DMS114 treated with DMSO at 0.1 percent for 48 hours (cell line): ENCODE measurements around the gene RAB10.

Experiments
- DNase-seq: peaks from one replicate; lab custom pipeline; 2025; ENCODE audit not compliant: unreplicated experiment; lab: John Stamatoyannopoulos, UW

The RAB10 gene

DNA sequence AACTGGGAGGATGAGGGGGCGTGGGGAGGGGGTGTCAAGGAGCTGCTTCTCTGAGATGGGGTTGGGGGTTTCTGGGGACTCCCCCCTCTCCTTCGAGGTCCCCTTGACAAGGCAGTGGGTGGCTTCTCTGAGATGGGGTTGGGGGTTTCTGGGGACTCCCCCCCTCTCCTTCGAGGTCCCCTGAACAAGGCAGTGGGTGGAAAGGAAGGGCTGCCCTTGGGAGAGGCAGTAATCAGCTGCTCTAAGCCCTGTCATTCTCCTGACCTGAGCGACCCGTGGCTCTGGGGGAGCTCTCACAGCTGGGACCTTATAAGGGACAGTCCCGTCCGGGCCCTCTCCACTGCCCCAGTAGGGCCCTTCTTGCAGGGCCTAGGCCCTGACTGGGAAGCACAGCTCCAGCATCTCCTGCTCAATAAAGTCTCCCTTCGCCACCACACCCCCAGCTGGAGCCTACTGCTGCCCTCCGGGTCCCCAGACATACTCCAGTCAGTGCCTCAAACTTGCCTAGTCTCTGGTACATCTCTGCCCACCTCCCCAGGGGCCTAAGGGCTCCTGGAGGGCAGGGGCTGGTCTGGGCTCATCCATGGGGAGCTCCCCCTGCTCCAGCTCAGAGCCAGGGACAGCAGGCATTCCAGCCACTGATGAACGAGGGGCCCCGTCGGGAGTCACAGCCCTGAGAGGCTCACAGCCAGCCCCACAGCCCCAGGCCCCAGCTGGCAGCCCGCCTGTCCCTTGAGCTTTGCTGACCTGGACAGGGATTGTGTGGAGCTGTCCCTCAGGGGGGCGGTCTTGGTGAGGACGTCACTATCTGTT lies 141.8 kb downstream of the RAB10 start:
- no peak for DNase-seq

DNA sequence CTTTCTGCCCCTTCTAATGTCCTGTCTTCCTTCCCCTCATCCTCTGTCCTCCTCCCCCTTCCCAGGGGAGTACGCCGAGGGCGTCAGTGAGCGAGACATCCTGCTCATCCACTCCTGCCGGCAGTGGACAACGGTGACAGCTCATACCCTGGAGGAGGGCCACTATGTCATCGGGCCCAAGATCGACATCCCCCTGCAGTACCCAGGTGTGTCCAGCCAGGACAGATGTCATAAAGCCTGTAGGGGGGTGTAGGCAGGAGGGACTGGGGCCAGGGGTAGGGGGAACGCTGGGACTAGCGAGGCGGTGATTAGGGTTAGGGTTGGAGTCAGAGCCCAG lies 142.4 kb downstream of the RAB10 start:
- DNase-seq, result no peak

DNA sequence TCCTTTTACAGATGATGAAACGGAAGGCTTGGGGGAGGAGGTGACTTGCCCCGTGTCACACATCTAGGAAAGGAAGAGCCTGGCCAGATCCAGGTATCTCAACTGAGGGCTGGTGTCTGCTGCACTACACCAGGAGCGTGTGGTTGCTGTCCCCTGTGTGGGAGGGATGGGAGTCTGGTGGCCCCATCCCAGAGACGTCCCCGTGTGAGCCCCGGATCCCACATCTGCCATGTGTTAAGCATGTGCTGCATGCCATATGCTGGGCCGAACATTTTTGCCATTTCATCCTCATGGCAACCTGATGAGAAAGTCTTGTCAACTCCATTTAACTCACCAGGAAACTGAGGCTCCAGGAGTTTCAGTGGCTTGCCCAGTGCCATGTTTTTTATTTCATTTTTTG lies 143.2 kb downstream of the RAB10 start:
- no peak for DNase-seq

DNA sequence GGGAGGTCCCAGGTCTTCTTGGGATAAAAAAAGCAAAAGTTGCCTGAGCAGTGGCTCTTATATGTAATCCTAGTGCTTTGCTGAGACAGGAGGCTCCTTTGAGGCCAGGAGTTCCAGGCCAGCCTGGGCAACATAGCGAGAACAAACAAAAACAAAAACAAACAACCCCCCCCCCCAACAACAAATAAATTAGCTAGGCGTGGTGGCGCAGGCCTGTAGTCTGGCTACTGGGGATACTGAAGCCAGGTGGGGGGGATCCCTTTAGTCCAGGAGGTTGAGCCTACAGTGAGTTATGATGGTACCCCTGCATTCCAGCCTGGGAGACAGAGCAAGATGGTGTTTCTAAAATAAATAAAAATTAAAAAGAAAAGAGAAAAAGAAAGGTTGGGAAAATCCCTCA lies 144.4 kb downstream of the RAB10 start:
- no peak for DNase-seq

DNA sequence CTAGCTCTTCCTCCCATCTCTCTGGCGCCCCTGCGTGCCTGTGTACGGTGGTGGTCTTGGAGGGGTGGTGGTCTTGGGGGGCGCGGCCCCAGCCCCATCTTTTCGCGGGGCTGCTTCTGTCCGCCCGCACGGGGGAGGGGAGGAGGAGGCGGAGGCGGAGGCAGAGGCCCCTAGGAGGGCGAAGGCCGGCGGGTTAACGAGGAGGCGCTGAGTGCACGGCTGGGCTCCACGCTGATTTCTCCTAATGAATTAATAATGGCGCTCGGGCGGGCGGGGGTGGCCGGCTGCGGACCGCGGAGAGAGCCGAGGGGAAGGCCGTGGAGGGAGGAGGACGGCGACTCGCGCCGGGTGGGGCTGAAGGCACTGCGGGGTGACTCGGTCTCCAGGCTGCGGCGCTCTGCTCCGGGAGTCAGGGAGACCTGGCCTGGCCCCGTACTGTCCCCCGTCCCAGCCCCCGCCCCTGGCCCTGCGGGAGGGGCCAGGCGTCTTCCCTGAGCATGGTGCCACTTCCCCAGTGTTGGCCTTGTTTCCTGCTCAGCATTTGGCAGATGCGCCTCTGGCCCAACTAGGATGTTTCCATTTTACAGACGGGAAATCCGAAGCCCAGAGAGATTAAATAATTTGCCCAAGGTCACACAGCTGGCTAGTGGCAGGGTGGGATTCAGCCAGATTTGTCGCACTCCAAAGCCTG lies 145.0 kb downstream of the RAB10 start:
- DNase-seq, result no peak

DNA sequence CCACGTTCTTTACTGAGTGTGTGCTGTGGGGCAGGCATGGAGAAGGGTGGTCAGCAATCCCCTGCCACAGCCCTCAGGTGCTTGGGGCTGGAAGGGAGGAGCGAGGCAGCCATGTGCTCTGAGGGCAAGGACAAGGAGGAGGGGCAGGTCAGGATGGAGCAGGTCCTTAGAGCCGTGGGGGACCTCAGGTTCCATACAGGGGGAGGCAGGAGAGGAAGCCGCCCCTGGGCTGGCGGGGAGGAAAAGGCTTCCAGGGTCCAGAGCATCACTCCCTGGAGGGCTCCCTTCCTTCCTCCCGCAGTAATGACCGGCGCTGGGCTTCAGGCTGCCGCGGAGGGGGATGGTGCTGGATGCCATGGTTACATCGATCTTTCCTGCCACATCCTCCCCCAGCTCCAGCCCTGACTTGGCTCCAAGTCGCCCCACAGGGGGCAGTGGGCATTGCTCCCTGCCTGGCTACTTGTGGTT lies 145.6 kb downstream of the RAB10 start:
- no peak for DNase-seq

DNA sequence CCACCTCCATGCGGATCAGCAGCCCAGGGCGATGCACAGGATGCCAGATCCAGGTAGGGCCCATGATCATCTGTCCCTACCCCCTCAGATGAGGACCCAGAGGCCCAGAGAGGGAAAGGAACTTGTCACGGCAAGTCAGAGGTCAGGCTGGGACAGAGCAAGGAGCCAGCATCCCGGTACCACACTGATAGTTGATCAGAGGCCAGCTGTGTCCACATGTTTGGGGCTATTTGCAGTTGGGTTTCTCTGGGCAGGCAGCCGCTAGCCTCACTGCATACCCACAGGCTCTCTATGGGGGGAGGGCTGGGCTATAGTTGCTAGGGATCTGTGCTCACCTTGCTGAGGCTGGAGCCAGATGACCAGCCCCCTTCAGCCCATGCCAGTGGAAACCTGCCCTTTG lies 148.6 kb downstream of the RAB10 start:
- DNase-seq, result no peak

DNA sequence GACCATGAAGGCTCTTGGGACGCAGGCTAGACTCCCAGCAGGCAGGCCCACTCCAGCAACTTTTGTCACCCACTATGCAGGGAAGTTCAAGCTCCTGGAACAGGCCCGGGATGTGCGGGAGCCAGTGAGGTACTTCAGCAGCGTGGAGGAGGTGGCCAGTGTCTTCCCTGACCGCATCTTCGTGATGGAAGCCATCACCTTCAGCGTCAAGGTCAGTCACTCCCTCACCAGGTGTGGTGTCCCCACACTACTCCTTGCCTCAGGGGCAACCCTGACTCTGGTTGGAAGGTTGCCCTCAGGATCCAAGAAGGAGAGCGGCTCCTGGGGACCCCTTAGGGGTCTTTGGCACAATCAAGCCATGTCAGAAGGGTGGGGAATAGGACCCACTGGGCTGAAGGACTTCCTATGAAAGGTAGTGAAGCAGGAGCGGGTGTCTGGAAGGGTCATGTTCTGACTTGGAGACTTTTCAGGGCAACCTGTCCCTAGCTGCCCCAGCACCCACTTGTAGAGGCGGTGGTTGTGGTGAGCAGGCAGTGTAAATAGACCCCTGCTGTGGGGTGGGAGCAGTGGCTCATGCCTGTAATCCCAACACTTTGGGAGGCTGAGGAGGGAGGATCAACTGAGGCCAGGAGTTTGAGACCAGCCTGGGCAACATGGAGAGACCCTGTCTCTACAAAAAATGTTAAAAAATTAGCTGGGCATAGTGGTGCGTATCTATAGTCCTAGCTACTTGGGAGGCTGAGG lies 149.2 kb downstream of the RAB10 start:
- no peak for DNase-seq

DNA sequence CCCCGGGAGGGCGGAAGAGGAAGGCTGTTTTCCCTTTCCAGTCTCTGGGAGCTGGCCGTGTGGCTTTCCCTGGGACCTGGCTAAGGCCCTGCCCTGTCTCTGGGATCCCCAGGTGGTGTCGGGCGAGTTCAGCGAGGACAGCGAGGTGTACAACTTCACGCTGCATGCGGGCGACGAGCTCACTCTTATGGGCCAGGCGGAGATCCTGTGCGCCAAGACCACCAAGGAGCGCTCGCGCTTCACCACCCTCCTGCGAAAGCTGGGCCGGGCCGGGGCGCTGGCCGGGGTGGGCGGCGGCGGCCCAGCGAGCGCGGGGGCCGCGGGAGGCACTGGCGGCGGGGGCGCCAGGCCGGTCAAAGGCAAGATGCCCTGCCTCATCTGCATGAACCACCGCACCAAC lies 150.2 kb downstream of the RAB10 start:
- no peak for DNase-seq

DNA sequence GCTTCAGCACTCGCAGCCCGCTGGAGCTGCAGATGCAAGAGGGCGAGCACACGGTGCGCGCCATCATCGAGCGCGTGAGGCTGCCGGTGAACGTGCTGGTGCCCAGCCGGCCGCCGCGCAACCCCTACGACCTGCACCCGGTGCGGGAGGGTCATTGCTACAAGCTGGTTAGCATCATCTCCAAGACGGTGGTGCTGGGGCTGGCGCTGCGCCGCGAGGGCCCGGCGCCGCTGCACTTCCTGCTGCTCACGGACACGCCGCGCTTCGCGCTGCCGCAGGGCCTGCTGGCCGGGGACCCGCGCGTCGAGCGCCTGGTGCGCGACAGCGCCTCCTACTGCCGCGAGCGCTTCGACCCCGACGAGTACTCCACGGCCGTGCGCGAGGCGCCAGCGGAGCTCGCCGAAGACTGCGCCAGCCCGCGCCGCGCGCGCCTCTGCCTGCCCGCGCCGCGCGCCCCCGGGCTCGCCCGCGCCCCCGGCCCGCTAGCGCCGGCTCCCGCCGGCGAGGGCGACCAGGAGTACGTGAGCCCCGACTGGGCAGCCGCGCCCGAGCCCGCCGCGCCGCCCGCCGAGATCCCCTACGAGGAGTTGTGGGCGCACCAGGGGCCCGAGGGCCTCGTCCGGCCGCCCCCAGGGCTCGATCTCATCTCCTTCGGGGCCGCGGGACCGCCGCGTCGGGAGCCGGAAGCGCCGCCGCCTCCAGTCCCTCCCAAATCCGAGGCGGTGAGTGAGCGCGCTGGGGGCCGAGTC lies 150.8 kb downstream of the RAB10 start:
- peak; percentile 29 for DNase-seq

DNA sequence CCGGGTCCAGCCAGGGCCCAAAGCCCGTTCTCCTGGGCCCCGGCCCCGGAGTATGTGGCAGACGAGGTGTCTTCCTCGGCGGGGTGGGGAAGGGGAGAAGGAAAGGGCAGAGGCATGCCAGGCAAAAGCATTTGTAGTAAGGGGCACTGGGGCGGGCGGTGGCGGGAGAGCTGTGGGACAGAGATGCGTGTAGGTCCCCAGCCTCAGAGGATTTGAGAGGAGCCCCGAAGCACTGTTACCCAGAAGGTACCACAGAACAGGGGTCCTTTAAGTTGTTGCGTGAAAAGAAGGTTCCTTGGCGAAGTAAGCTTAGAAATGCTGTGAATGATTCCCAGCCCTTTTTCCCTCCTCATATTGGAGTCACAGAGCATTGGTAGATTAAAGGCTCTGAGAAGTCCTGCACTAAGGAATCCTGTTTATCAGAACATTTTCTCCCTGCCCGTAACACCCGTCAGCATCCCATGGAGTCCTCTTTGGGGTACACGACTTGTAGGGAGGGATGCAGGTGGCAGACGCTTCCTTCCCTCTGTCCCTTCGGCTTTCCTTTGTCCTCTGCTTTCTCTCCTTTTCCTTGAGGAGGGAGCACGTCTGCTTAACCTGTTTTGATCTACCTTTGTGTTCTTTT lies 151.5 kb downstream of the RAB10 start:
- DNase-seq, result no peak

DNA sequence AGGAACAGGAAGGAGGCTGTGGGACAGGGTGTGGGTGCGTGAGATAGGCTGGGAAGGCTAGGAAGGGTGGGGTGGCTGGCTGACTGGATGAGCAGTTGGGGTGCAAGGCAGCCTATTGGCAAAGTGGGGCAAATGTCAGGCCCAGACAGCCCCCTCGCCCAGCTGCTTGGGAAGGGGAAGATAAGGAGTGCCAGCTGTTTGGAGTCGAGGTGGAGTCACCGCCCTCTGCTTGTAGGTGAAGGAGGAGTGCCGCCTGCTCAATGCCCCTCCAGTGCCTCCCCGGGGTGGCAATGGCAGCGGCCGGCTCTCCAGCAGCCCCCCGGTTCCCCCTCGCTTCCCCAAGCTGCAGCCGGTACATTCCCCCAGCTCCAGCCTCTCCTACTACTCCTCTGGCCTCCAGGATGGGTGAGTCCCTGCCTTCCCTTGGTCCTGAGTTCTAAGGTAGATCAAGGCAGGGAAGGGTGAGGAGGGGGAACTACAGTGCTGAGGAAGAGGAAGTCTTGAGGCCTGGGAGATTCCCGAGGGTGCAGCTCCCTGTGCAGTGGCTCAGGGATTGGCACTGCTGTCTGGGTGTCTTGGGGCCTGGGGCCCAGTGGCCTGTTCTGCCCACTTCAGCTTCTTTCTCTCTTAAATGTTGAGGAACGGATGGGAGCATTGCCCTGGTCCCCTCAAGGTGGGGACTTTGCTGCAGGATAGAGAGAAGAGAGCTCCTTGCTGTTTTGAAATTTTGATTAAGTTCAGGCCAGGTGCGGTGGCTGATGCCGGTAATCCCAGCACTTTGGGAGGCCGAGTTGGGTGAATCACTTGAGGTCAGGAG lies 152.3 kb downstream of the RAB10 start:
- no peak for DNase-seq
